HL-60 (cell line): ENCODE results near the gene PRRT1.
A peak's percentile ranks its signal among the peaks of the same experiment; 100 is the strongest.

Source experiments
- DNase-seq, 2 experiments: peaks; one replicate each; pipeline ENCODE4 v3.0.0-alpha.2; 2010 to 2020; ENCODE audit warnings: low read depth in 1 of 2, low spot score in 1 of 2
- H3K27ac ChIP-seq: fragments of 250-450 bp; sonication (Bioruptor Pico); replicated peaks from 2 replicates; pipeline ENCODE4 v1.5.1; 2020; ENCODE audit warnings: mild to moderate bottlenecking, moderate library complexity
- H3K27me3 ChIP-seq: fragments of 250-450 bp; sonication (Bioruptor Pico); 2 replicates; pipeline ENCODE4 v1.5.1; 2021; ENCODE audit warnings: mild to moderate bottlenecking, moderate library complexity; ENCODE audit not compliant: insufficient read depth, poor library complexity, severe bottlenecking
- H3K4me3 ChIP-seq: replicated peaks from 2 replicates; pipeline ENCODE4 v1.5.1; 2011; ENCODE audit warnings: mild to moderate bottlenecking, control low read depth, low read length; ENCODE audit not compliant: insufficient read depth
- CTCF ChIP-seq: IDR thresholded peaks from one replicate; pipeline ENCODE4 v1.5.1; 2011; ENCODE audit warnings: low read length, control low read depth, inconsistent platforms; ENCODE audit not compliant: insufficient read depth
- GABPA ChIP-seq: IDR thresholded peaks from 2 replicates; pipeline ENCODE4 v1.6.1; 2012; ENCODE audit warnings: low read depth
- POLR2AphosphoS5 ChIP-seq: IDR thresholded peaks from 2 replicates; pipeline ENCODE4 v1.6.1; 2012; ENCODE audit warnings: low read depth
- SPI1 ChIP-seq: IDR thresholded peaks from 2 replicates; pipeline ENCODE4 v1.6.1; 2012; ENCODE audit warnings: low read depth, mild to moderate bottlenecking, borderline replicate concordance
- TF ChIP-seq, protein P1 (sequence below): IDR thresholded peaks from 2 replicates; pipeline ENCODE4 v1.6.1; 2012; ENCODE audit warnings: low read depth; ENCODE audit not compliant: insufficient replicate concordance

PRRT1 gene

GRCh38 chr6:32179766-32180405 is 28.1 kb upstream of the PRRT1 start:
- H3K27ac ChIP-seq, result no peak overlapping the region
- H3K27me3 ChIP-seq, result no peaks in the 10 kb centered on the region
- no peak for TF ChIP-seq POLR2AphosphoS5
- no peak for DNase-seq
- H3K4me3 ChIP-seq, result no peak overlapping the region

DNA sequence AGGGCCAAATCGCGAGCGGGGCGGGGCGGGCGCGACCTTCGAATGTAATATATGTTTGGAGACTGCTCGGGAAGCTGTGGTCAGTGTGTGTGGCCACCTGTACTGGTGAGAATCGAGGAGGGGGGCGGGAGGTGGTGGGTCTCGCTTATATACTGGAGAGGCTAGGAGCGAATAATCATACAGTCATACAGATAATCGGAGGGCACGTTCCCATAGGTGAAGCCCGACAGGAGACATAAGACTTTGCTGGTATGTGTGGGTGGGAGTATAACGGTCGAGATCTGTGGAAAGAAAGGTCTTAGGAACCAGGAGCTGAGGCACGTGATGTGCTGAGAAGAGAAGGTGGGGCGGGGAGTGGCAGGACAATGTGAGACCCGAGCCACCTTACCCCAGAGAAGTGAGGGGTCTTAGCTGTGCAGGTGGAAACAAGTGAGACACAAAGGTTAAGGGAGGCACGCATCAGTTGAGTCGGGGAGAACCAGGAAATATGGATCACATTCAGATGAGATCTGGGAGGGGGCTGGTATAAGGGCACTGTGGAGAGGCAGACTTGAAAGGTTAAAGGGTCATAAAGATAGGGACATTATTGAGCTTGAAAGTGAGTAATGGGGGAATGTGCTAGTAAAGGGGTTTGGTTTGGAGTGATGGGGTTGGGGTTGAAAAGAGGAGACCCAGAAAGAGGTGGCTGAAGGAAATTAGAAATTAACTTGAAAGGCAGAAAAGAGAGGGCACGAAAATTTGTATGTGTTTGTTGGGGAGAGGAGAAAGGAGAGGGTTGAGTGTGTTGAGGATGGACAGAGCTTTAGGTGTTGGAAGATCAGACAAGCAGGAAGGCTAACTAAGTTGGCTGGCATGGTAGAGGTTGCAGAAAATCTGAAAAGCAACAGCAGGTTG is 27.1 kb upstream of the PRRT1 start:
- H3K4me3 ChIP-seq, result peak overlapping the region; percentile 67
- DNase-seq, result no peak
- TF ChIP-seq, protein P1, sequence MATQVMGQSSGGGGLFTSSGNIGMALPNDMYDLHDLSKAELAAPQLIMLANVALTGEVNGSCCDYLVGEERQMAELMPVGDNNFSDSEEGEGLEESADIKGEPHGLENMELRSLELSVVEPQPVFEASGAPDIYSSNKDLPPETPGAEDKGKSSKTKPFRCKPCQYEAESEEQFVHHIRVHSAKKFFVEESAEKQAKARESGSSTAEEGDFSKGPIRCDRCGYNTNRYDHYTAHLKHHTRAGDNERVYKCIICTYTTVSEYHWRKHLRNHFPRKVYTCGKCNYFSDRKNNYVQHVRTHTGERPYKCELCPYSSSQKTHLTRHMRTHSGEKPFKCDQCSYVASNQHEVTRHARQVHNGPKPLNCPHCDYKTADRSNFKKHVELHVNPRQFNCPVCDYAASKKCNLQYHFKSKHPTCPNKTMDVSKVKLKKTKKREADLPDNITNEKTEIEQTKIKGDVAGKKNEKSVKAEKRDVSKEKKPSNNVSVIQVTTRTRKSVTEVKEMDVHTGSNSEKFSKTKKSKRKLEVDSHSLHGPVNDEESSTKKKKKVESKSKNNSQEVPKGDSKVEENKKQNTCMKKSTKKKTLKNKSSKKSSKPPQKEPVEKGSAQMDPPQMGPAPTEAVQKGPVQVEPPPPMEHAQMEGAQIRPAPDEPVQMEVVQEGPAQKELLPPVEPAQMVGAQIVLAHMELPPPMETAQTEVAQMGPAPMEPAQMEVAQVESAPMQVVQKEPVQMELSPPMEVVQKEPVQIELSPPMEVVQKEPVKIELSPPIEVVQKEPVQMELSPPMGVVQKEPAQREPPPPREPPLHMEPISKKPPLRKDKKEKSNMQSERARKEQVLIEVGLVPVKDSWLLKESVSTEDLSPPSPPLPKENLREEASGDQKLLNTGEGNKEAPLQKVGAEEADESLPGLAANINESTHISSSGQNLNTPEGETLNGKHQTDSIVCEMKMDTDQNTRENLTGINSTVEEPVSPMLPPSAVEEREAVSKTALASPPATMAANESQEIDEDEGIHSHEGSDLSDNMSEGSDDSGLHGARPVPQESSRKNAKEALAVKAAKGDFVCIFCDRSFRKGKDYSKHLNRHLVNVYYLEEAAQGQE, result no peak
- no peak for TF ChIP-seq SPI1
- TF ChIP-seq CTCF, result no peak
- no peak; the same call in 1 of the 2 replicates for TF ChIP-seq POLR2AphosphoS5
- no peak for TF ChIP-seq GABPA
- H3K27me3 ChIP-seq, result no peaks in the 10 kb centered on the region
- peak overlapping the region; percentile 86 for H3K27ac ChIP-seq

- no peaks in the 10 kb centered on the region for H3K27me3 ChIP-seq
- TF ChIP-seq GABPA (no peak), CTCF (no peak), SPI1 (peak; percentile 95), POLR2AphosphoS5 (no peak)
- TF ChIP-seq, protein P1, result no peak
- peak within 1 kb of the TSS; percentile 67 for H3K4me3 ChIP-seq
- DNase-seq, result peak; percentile 97 to 100
- peak within 1 kb of the TSS; percentile 86 for H3K27ac ChIP-seq
These were observed 26.2 kb upstream of the PRRT1 start, which contains the start of gene RNF5 for GRCh38 chr6:32177788-32178546. Gene RNF5 (plus strand): TSS chr6:32178405. CDS start chr6:32178512, 107 bp downstream.
